Stimulated activated naive B cell treated with anti-CD40 and anti-IgM and Interleukin-4, amounts not matched to agents 10 μg/mL and 1 μg/mL and 100 μg/mL, for 72 hours (primary cell): ENCODE measurements around the gene RGS3.

Experiments used
- ATAC-seq, 2 donors: fragments of 150-1000 bp; cut with Tn5 transposase; replicated peaks; 2 replicates each; pipeline ENCODE4 v1.10.0; 2021; ENCODE audit warnings: moderate library complexity in 1 of 2
- DNase-seq: peaks from one replicate; pipeline ENCODE4 v3.0.0; 2021
- H3K27ac Mint-ChIP-seq: one replicate; pipeline ENCODE4 v1.8.0; 2022; ENCODE audit warnings: mild to moderate bottlenecking, mixed read lengths
- H3K27me3 Mint-ChIP-seq, 2 donors: one replicate each; pipeline ENCODE4 v1.8.0; 2022; ENCODE audit warnings: mixed read lengths in 2 of 2
- H3K36me3 Mint-ChIP-seq, 2 donors: one replicate each; pipeline ENCODE4 v1.8.0; 2022; ENCODE audit warnings: mixed read lengths in 2 of 2, mild to moderate bottlenecking in 1 of 2
- H3K4me1 Mint-ChIP-seq, 2 donors: one replicate each; pipeline ENCODE4 v1.8.0; 2022; ENCODE audit warnings: mixed read lengths in 2 of 2, mild to moderate bottlenecking in 1 of 2
- H3K4me3 Mint-ChIP-seq, 2 donors: one replicate each; pipeline ENCODE4 v1.8.0; 2022; ENCODE audit warnings: mild to moderate bottlenecking in 2 of 2, mixed read lengths in 2 of 2, moderate library complexity in 1 of 2
- H3K9me3 Mint-ChIP-seq, 2 donors: one replicate each; pipeline ENCODE4 v1.8.0; 2022; ENCODE audit warnings: mixed read lengths in 2 of 2, mild to moderate bottlenecking in 1 of 2

Gene RGS3

DNA sequence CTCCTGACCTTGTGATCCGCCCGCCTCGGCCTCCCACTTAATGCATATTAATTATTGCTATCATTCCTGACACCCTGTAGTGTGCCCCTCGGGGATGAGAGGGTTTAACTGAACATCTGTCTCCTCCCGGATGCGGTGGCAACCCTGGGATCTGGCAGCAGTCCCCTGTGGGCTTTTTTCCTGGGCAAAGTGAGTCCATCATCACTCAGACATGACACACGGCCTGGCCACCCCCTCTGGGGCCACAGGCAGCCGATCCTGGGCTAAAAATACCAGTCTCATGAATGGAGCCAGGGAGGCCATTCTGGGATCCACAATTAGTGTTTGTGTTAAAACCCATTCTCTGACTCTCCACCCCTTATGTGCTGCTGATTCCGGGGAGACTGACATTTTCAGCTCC, 161.2 kb downstream of the RGS3 start:
- no peak for ATAC-seq
- H3K27me3 Mint-ChIP-seq: peaks cover 0 to 6% of the 10 kb centered on the region in 2 donors
- peak overlapping the region; percentile 73 for H3K27ac Mint-ChIP-seq
- H3K4me1 Mint-ChIP-seq: peaks cover 43 to 70% of the 10 kb centered on the region in 2 donors
- H3K36me3 Mint-ChIP-seq: peaks cover 0 to 3% of the 10 kb centered on the region in 2 donors
- peaks cover 0 to 2% of the 10 kb centered on the region in 2 donors for H3K9me3 Mint-ChIP-seq
- H3K4me3 Mint-ChIP-seq: no peak overlapping the region
- DNase-seq: no peak

DNA sequence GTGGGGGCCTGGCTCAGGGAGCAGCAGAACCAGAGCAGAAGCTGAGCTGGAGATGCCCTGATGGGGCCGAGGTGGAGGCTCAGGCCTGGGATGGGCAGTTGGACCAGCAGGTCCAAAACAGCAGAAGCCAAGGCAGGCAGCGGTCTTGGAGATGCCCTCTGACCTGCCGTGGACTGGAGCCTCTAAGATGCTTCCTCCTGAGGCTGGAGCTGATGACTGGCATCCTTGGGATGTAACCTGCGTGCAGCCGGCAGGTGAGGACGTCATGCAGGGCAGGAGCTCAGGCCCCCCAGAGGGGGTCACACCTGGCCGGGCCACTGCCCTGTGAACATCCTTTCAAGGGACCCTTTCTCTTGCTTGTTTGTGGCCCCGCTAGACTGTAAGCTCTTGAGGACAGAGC, 162.0 kb downstream of the RGS3 start:
- H3K27me3 Mint-ChIP-seq: peaks cover 0 to 6% of the 10 kb centered on the region in 2 donors
- H3K4me1 Mint-ChIP-seq: peaks cover 36 to 63% of the 10 kb centered on the region in 2 donors
- ATAC-seq (no peak), DNase-seq (no peak)
- H3K9me3 Mint-ChIP-seq: peaks cover 0 to 2% of the 10 kb centered on the region in 2 donors
- H3K36me3 Mint-ChIP-seq: peaks cover 0 to 3% of the 10 kb centered on the region in 2 donors
- H3K4me3 Mint-ChIP-seq: no peak overlapping the region
- peak overlapping the region; percentile 5 for H3K27ac Mint-ChIP-seq

DNA sequence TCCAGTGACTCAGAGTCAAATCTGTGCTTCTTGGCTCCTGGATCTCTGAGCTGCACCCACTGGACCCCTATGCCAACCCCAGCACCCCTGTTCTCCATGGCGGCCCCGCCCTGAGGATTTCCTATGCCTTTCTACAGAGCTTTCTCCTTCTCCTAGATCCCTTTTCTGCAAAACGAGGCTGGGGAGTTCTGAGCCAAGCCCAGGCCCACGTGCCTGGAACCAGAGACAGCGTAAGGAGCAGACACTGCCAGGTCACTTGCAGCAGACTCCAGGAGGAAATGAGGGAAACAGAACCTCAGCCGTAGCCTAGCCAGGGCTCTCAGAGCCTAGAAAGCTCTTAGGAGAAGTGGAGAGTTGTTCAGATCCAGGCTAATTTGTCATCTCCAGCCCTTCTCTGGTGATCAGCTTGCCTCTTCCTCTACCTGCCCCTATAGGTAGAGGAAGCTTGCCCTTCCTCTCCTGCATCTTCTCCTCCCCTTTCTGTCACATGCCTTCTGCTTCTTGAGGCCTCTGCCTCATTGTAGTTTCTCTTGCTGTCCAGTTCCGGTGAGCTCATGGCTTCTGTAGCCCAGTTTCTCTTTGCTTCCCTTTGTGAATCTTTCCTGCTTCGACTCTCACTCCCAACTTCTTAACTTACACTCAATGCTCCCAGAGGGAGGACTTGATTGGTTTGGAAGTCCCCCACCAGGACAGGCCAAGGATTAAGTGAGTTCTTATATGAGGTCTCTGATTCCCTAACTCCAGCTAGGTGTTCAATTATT, 163.4 kb downstream of the RGS3 start:
- peaks cover 2 to 6% of the 10 kb centered on the region in 2 donors for H3K27me3 Mint-ChIP-seq
- H3K27ac Mint-ChIP-seq: peak overlapping the region; percentile 71
- H3K36me3 Mint-ChIP-seq: peaks cover 0 to 3% of the 10 kb centered on the region in 2 donors
- no peak for DNase-seq
- no peaks in the 10 kb centered on the region for H3K9me3 Mint-ChIP-seq
- peaks cover 24 to 56% of the 10 kb centered on the region in 2 donors for H3K4me1 Mint-ChIP-seq
- no peak overlapping the region for H3K4me3 Mint-ChIP-seq
- ATAC-seq: no peak

DNA sequence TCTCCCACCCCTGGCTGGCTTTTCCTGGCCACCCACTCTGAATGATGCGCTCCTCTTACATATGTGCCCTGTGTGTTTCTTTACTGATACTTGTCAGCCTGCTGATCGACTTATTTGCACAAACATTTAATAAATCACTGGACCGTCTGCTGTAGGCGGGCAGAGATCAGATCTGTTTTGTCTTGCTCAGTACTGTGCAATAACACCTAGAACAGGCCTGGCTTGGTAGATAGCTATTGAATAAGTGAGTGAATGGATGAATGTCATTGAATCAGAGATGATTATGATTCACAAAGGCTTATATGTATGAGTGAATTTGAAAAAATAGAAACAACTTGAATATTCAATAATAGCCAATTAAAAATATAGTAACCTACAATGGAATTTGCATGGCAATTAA, 165.1 kb downstream of the RGS3 start:
- H3K36me3 Mint-ChIP-seq: peaks cover 0 to 3% of the 10 kb centered on the region in 2 donors
- ATAC-seq (no peak), DNase-seq (no peak)
- H3K27me3 Mint-ChIP-seq: peaks cover 6 to 10% of the 10 kb centered on the region in 2 donors
- no peak overlapping the region for H3K27ac Mint-ChIP-seq
- peaks cover 23 to 47% of the 10 kb centered on the region in 2 donors for H3K4me1 Mint-ChIP-seq
- no peak overlapping the region for H3K4me3 Mint-ChIP-seq
- no peaks in the 10 kb centered on the region for H3K9me3 Mint-ChIP-seq

DNA sequence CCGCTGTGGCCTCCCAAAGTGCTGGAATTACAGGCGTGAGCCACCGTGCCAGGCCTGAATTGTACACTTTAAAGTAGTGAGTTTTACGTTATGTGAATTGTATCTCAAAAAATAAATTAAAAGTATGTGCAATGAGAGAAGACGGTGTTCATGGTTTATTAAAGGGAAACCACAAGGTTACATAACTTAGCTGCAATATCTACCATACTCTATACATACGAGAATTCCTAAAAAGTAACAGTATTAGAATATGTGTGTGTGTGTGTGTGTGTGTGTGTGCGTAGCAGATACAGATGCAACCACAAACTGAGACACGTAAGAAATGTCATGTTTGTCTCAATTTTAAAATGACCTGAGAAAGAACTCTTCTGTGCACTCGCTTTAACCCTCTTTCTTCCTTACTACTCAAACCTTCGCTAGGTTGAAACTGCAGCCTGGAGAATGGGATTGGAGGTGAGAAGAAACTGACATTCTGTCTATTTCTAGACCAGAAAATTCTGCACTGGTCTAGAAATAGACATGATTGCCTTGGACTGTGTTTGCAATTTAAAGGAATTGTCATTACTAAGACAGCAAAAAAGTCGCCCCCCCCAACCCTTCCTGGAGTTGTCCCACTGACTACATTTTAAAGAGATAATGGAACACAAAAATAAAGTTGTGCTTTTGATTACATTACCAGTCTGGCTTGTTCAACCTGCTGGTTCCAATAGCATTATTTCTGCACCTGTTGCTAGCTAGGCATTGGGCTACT, 167.0 kb downstream of the RGS3 start:
- Mint-ChIP-seq H3K27me3 (peaks cover 22 to 23% of the 10 kb centered on the region in 2 donors), H3K4me3 (no peak overlapping the region), H3K27ac (no peak overlapping the region), H3K36me3 (peaks cover 0 to 1% of the 10 kb centered on the region in 2 donors), H3K9me3 (no peaks in the 10 kb centered on the region), H3K4me1 (peaks cover 20 to 37% of the 10 kb centered on the region in 2 donors)
- DNase-seq (no peak), ATAC-seq (no peak)

DNA sequence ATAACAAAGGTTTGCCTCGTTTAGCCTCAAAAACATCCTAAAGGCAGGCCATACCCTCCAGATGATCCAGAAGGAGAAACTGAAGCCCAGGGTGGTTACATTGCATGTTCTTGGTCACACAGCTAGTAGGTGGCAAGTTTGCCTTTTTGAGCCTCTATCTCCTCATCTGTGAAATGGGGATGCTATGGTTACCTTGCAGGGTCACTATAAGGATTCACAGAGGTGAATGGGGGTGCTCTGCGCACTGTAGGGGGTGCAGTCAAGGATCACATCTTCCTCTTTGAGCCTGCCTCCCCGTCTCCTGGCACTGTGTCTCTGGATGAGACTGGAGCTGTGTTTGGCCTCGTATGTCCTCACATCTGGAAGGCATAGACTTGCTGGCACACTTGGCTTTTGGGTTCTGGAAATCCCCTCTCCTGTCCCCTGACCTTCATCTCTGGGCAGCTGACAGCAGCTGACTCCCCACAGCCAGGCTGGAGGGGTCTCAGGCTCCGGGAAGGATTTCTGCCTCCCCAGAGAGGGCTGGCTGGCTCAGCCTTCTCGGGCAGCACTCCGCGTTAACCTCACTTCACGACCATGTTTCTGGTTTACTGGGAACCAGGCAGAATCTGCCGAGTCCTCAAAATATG, 167.7 kb downstream of the RGS3 start:
- H3K36me3 Mint-ChIP-seq: peaks cover 0 to 1% of the 10 kb centered on the region in 2 donors
- peaks cover 23 to 24% of the 10 kb centered on the region in 2 donors for H3K27me3 Mint-ChIP-seq
- H3K27ac Mint-ChIP-seq: no peak overlapping the region
- no peaks in the 10 kb centered on the region for H3K9me3 Mint-ChIP-seq
- peaks cover 20 to 32% of the 10 kb centered on the region in 2 donors for H3K4me1 Mint-ChIP-seq
- no peak for DNase-seq
- no peak overlapping the region for H3K4me3 Mint-ChIP-seq
- ATAC-seq: no peak

DNA sequence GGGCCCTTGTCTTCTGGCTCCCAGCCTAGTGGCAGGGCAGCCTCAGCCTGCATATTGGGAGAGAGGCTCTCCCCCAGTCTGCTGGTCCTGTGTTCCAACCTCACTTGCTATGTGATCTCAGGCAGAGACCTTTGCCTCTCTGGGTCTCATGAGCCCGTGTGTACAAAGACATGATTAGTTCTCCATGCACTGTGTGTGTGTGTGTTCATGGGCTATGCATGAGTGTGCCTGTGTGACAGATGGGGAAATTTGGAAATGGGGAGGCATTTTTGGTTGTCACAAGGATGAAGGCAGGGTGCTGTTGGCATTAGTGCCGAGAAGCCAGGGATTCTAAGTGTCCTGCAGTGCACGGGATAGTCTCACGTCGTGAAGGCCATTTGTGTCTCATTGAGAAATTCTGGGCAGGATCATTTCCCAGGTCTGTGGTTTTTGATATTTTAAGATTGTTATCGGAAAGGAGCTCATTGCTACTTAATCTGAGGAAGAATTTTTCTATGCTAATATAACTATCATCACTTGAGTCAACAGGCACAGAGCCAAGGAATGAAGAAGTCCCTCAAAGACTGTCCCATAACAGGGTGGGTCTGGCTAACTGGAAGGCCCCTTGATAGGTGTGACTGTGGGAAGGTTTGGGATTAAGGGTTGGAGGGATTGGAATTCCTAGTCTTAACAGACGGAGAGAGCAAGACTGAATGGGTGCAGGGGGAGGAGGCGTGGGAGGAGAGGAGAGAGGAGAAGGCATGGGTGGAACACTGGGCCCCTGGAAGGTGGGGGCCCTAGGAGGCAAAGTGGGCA, 168.5 kb downstream of the RGS3 start:
- Mint-ChIP-seq H3K4me1 (peaks cover 17 to 29% of the 10 kb centered on the region in 2 donors), H3K27ac (peak overlapping the region; percentile 80), H3K36me3 (peaks cover 0 to 1% of the 10 kb centered on the region in 2 donors), H3K9me3 (peaks cover 2 to 4% of the 10 kb centered on the region in 2 donors), H3K27me3 (peaks cover 24 to 27% of the 10 kb centered on the region in 2 donors), H3K4me3 (no peak overlapping the region)
- ATAC-seq (no peak), DNase-seq (no peak)

DNA sequence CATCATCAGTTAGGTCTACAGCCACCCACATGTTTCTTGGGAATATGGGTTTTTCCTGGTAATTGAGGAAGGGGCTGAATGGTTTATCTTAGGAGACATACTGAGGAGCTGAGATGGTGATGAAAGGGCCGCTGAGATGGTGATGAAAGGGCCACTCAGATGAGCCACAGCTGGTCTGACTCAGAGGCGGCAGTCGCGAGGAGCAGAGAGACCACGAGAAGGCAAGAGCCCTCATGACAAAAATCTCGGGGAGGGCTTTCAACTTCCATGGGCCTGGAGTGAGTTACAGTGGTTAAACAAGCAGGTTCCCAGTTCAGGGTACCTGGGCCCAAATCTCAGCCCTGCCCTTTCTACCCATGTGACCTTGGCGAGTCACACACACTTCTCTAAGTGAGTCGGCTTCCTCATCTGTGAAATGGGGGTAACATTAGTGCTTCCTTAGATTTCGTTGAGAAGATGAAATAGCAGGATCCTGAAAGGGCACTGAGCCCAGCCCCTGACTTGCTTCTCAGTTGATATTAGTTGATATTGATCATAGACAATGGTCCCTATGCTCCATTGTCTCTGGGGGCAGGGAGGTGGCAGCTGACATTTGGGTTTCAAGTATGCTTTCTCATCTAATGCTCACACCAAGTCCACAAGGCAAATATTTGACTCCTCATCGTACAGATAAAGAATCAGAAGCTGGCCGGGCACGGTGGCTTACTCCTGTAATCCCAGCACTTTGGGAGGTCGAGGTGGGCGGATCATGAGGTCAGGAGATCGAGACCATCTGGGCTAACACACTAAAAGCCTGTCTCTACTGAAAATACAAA, 169.5 kb downstream of the RGS3 start:
- Mint-ChIP-seq H3K27me3 (peaks cover 24 to 29% of the 10 kb centered on the region in 2 donors), H3K9me3 (peaks cover 2 to 4% of the 10 kb centered on the region in 2 donors), H3K4me3 (no peak overlapping the region), H3K4me1 (peaks cover 15 to 22% of the 10 kb centered on the region in 2 donors), H3K27ac (peak overlapping the region; percentile 80), H3K36me3 (peaks cover 0 to 1% of the 10 kb centered on the region in 2 donors)
- ATAC-seq (peak; percentile 38 to 73), DNase-seq (no peak)

DNA sequence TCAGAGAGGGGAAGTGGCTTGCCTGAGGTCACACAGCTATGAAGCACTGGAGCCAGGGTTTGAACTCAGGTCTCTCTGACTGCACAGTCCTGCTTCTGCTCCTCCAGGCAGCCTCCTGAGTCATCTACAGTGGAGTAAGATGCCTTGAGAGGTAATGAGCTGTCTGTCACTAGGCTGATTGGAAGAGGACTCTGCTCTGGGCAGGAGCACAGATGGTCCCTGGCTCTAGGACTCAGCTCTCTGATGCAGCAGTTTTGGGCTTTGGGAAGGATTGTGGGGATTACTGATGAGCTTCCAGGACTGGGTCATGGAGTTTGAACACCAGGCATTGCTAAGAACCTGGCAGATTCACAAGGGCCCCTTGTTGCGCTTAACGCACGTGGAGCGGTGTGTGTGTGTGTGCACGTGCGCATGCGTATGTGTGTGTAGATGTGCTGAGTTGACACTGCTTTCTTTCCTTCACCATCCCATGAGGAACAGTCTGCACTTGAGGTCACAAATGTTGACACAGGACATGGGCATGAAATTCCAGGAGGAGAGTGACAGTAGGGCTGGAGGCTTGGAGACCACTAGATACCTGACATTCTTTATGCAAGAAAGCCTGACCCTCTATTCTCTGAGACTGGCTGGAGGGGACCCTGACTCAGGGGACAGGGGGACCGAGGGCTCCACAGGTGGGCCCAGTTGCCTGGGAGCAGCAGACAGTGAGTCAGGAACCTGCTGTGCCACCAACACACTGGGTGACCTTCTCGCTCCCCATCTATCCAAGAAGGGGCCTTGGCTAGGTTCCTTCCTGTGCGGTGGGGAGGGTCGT, 170.5 kb downstream of the RGS3 start:
- Mint-ChIP-seq H3K4me1 (peaks cover 15 to 22% of the 10 kb centered on the region in 2 donors), H3K36me3 (no peaks in the 10 kb centered on the region), H3K4me3 (no peak overlapping the region), H3K27me3 (peaks cover 19 to 29% of the 10 kb centered on the region in 2 donors), H3K9me3 (peaks cover 2 to 4% of the 10 kb centered on the region in 2 donors), H3K27ac (peak overlapping the region; percentile 42)
- ATAC-seq (peak; percentile 45 to 51), DNase-seq (no peak)

DNA sequence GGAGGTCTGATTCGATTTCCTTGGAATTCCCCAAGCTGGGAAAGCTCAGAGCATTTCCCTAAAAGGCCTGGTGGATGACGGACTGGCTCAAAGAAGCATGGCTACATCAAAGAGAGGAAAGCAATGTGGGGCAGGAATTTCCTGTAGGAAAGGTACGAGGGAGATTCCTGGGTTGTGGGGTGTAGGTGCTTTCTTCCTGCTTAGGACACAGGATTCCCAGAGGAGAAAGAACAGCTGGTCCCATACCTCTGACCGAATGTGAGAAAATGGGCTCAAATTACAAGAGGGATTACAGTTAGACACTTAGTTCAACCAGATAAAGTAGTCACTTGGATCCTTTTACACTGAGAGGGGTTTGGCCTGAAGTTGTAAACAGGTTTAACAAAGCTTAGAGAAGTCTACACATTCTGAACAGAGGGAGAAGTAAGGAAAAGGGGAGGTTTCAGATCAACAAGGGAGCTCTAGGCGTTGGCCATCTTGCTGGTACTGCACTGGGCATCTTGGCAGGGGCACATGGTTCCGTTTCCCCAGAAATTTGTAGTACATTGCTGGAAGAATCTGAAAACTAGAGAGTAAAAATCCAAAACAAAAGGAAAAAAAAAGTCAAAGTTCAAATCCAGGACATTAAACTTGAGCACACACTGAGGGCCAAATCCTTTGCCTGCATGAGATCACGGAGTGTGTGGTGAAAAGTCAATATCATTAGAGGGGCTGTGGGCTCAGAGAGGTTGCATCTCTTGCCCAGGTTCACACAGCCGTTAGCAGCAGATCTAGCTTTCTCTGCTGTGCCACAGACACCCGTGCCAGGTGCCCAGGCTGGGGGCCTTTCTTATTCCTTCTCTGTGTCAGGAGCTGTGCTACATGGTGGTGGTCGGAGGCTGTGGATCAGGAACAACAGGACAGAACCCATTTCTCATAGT, 171.3 kb downstream of the RGS3 start:
- peaks cover 2 to 4% of the 10 kb centered on the region in 2 donors for H3K9me3 Mint-ChIP-seq
- no peak overlapping the region for H3K27ac Mint-ChIP-seq
- ATAC-seq (no peak), DNase-seq (no peak)
- no peaks in the 10 kb centered on the region for H3K36me3 Mint-ChIP-seq
- H3K4me1 Mint-ChIP-seq: peaks cover 15 to 22% of the 10 kb centered on the region in 2 donors
- no peak overlapping the region for H3K4me3 Mint-ChIP-seq
- H3K27me3 Mint-ChIP-seq: peaks cover 24 to 29% of the 10 kb centered on the region in 2 donors

DNA sequence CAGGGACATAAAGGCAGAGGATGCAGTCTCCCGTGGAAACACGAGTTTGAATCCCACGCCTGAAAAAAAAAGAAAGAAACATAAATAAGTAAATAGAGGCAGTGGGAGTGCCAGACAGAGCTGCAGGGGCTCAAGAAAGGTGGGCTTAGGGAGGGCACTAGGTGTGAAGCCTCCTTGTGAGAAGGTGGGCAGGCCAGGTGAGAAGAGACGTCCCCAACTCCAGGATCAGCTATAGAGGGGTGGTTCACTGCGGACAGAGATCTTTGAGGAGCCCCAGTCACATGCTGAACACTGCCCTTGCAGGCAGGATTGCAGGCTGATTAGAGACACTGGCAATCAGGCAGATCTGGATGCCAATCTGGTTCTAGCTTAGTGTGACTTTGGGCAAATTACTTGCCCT, 172.1 kb downstream of the RGS3 start:
- H3K36me3 Mint-ChIP-seq: no peaks in the 10 kb centered on the region
- peaks cover 15 to 22% of the 10 kb centered on the region in 2 donors for H3K4me1 Mint-ChIP-seq
- ATAC-seq (no peak), DNase-seq (no peak)
- H3K9me3 Mint-ChIP-seq: peaks cover 2 to 4% of the 10 kb centered on the region in 2 donors
- H3K4me3 Mint-ChIP-seq: no peak overlapping the region
- peaks cover 24 to 29% of the 10 kb centered on the region in 2 donors for H3K27me3 Mint-ChIP-seq
- H3K27ac Mint-ChIP-seq: no peak overlapping the region

DNA sequence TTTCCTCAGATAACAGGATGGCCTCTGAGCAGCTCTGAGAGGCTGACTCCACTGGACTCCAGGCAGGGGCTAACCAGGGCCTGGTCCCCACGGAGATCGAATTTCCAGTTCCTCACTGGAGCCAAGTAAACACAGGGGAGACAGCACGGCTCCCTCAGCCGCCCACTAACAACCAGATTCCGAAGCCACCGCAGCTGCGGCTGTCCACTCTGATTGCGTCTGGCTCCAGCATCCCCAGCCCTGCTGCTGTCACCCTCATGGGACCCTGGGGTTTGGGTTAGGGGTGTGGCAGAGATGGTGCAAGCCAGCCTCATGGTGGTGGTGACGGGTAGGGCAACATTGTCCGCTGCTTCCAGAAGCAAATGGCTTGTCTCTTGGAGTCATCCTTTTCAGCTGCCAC, 172.6 kb downstream of the RGS3 start:
- DNase-seq: no peak
- H3K9me3 Mint-ChIP-seq: peaks cover 2 to 4% of the 10 kb centered on the region in 2 donors

More for the DNA sequence above, 172.6 kb downstream of the RGS3 start:
- ATAC-seq: no peak
- H3K27ac Mint-ChIP-seq: no peak overlapping the region
- no peaks in the 10 kb centered on the region for H3K36me3 Mint-ChIP-seq
- H3K27me3 Mint-ChIP-seq: peaks cover 24 to 32% of the 10 kb centered on the region in 2 donors
- H3K4me1 Mint-ChIP-seq: peaks cover 16 to 22% of the 10 kb centered on the region in 2 donors
- no peak overlapping the region for H3K4me3 Mint-ChIP-seq
